HG03378 (cell line): ENCODE data around the gene CRYBA4.

Experiments used
- ATAC-seq: cut with Tn5 transposase; IDR thresholded peaks from one replicate; pipeline ENCODE4 v1.9.1; 2021; ENCODE audit warnings: mild to moderate bottlenecking, moderate library complexity; ENCODE audit not compliant: unreplicated experiment

The CRYBA4 gene

GRCh38 chr22:26620197-26620596 is 1.6 kb upstream of the CRYBA4 start:
- no peak for ATAC-seq

GRCh38 chr22:26623984-26624383 is 2.2 kb downstream of the CRYBA4 start:
- ATAC-seq, result no peak

GRCh38 chr22:26624803-26625202 is 3.0 kb downstream of the CRYBA4 start:
- ATAC-seq, result no peak

- no peak for ATAC-seq
Measured at GRCh38 chr22:26629988-26630761, 8.4 kb downstream of the CRYBA4 start.

- ATAC-seq, result no peak
Measured at GRCh38 chr22:26631282-26631681, 9.5 kb downstream of the CRYBA4 start.

- no peak for ATAC-seq
Measured at GRCh38 chr22:26632422-26633155, 10.8 kb downstream of the CRYBA4 start.

- no peak for ATAC-seq
Measured at GRCh38 chr22:26634189-26634588, 12.4 kb downstream of the CRYBA4 start.

- no peak for ATAC-seq
Measured at GRCh38 chr22:26635117-26635516, 13.4 kb downstream of the CRYBA4 start.

- ATAC-seq, result no peak
Measured at GRCh38 chr22:26636296-26636695, 14.5 kb downstream of the CRYBA4 start.

- no peak for ATAC-seq
Measured at GRCh38 chr22:26642465-26643417, 21.0 kb downstream of the CRYBA4 start.

GRCh38 chr22:26643418-26644100 is 21.8 kb downstream of the CRYBA4 start:
- ATAC-seq, result no peak

- no peak for ATAC-seq
Measured at GRCh38 chr22:26646158-26646557, 24.4 kb downstream of the CRYBA4 start.

- no peak for ATAC-seq
Measured at GRCh38 chr22:26648011-26648497, 26.3 kb downstream of the CRYBA4 start.

- ATAC-seq, result no peak
Measured at GRCh38 chr22:26648528-26649388, 27.0 kb downstream of the CRYBA4 start.

- ATAC-seq, result no peak
Measured at GRCh38 chr22:26650722-26651421, 29.1 kb downstream of the CRYBA4 start.

GRCh38 chr22:26651815-26652214 is 30.1 kb downstream of the CRYBA4 start:
- no peak for ATAC-seq

GRCh38 chr22:26656891-26657851 is 35.4 kb downstream of the CRYBA4 start, which contains the start of gene MIAT:
Gene MIAT, plus strand, starts transcription at chr22:26657588.
- ATAC-seq, result no peak

- ATAC-seq, result no peak
Measured at GRCh38 chr22:26658161-26658560, 36.4 kb downstream of the CRYBA4 start.
